ENCODE data around the gene USP15. TPM values are rescaled to one million over a fixed set of nuclear protein-coding genes. Genes with fewer than 3 reads are reported as not detected.

Gene USP15
- total RNA-seq, 1 experiment from 2014 or later = 42.9 TPM

DNA sequence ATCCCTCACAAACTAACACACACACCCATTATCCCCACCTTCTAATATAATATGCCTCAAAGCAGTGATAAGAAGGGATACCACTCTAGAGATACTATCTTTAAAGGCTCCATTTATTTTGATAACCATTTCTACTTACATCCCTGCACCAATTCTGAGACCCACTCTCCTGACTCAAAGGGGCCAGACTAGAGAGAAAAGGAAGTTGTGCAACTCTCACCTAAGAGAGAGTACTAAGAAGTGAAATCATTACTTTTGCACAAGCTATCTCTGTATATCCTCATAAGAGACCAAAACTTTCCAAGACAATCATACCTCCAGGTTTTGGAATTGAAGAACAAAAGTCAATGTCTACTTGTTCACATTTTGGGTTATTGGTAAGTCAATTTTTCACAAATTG is 45.4 kb upstream of the USP15 start:
- POLR2A ChIA-PET = no interaction called here
- H3K36me3 Mint-ChIP-seq (ENCODE audit: insufficient read depth, unreplicated experiment) = peaks cover 5% of the 10 kb centered on the region
- no peaks in the 10 kb centered on the region; the same call in 1 of the 2 replicates for H3K4me1 ChIP-seq
- no peaks in the 10 kb centered on the region for H3K4me1 Mint-ChIP-seq (ENCODE audit: low read depth, unreplicated experiment)
- TF ChIP-seq CTCF (IDR thresholded peaks at IDR 0.05; ENCODE audit: insufficient read depth in 1 of 2, low read depth in 1 of 2, low read length in 1 of 2, severe bottlenecking in 1 of 2, unreplicated experiment in 1 of 2) = no peak
- H3K36me3 ChIP-seq (ENCODE audit: control insufficient read depth, insufficient read depth, low read length) = no peaks in the 10 kb centered on the region
- peaks cover 10% of the 10 kb centered on the region for H3K27me3 Mint-ChIP-seq (ENCODE audit: insufficient read depth, unreplicated experiment)
- no peak overlapping the region for H3K4me3 Mint-ChIP-seq (ENCODE audit: unreplicated experiment)
- no peak overlapping the region for H3K4me3 ChIP-seq (ENCODE audit: low read depth, low read length)
- BruUV-seq (replicated peaks) = no TSS peak
- H3K9me3 Mint-ChIP-seq (ENCODE audit: unreplicated experiment) = no peaks in the 10 kb centered on the region
- no peaks in the 10 kb centered on the region for H3K27me3 ChIP-seq (replicated peaks; ENCODE audit: control insufficient read depth, insufficient read depth, low read length)
- CTCF ChIA-PET = no interaction called here
- no peaks in the 10 kb centered on the region for H3K9me3 ChIP-seq
- intact Hi-C loops (cut with micrococcal nuclease; ENCODE audit: unreplicated experiment) = no loop called here
- DNase-seq = no peak
- no peak overlapping the region for H3K27ac Mint-ChIP-seq (ENCODE audit: unreplicated experiment)

GRCh38 chr12:62215506-62215905 is 44.7 kb upstream of the USP15 start:
- no peaks in the 10 kb centered on the region for H3K36me3 ChIP-seq (ENCODE audit: control insufficient read depth, insufficient read depth, low read length)
- peaks cover 11% of the 10 kb centered on the region for H3K27me3 Mint-ChIP-seq (ENCODE audit: insufficient read depth, unreplicated experiment)
- intact Hi-C loops (cut with micrococcal nuclease; ENCODE audit: unreplicated experiment) = no loop called here
- no TSS peak for BruUV-seq (replicated peaks)
- H3K36me3 Mint-ChIP-seq (ENCODE audit: insufficient read depth, unreplicated experiment) = peaks cover 5% of the 10 kb centered on the region
- no peaks in the 10 kb centered on the region for H3K9me3 ChIP-seq
- no peak for DNase-seq
- TF ChIP-seq CTCF (IDR thresholded peaks at IDR 0.05; ENCODE audit: insufficient read depth in 1 of 2, low read depth in 1 of 2, low read length in 1 of 2, severe bottlenecking in 1 of 2, unreplicated experiment in 1 of 2) = no peak
- H3K4me1 Mint-ChIP-seq (ENCODE audit: low read depth, unreplicated experiment) = no peaks in the 10 kb centered on the region
- H3K4me1 ChIP-seq = no peaks in the 10 kb centered on the region; the same call in 1 of the 2 replicates
- no peak overlapping the region for H3K4me3 ChIP-seq (ENCODE audit: low read depth, low read length)
- H3K4me3 Mint-ChIP-seq (ENCODE audit: unreplicated experiment) = no peak overlapping the region
- POLR2A ChIA-PET = no interaction called here
- H3K27ac Mint-ChIP-seq (ENCODE audit: unreplicated experiment) = no peak overlapping the region
- CTCF ChIA-PET = interaction anchor here (0.7 kb wide), 2 partner anchors 92 to 463 kb away, joined by 3 to 4 read pairs; no protein-coding TSS in a partner anchor
- no peaks in the 10 kb centered on the region for H3K27me3 ChIP-seq (replicated peaks; ENCODE audit: control insufficient read depth, insufficient read depth, low read length)
- H3K9me3 Mint-ChIP-seq (ENCODE audit: unreplicated experiment) = no peaks in the 10 kb centered on the region

GRCh38 chr12:62217466-62218194 is 42.6 kb upstream of the USP15 start:
- H3K9me3 ChIP-seq = no peaks in the 10 kb centered on the region
- Mint-ChIP-seq H3K4me3 (ENCODE audit: unreplicated experiment) (no peak overlapping the region), H3K27me3 (ENCODE audit: insufficient read depth, unreplicated experiment) (peaks cover 17% of the 10 kb centered on the region), H3K36me3 (ENCODE audit: insufficient read depth, unreplicated experiment) (peaks cover 5% of the 10 kb centered on the region), H3K27ac (ENCODE audit: unreplicated experiment) (no peak overlapping the region), H3K4me1 (ENCODE audit: low read depth, unreplicated experiment) (no peaks in the 10 kb centered on the region), H3K9me3 (ENCODE audit: unreplicated experiment) (no peaks in the 10 kb centered on the region)
- H3K27me3 ChIP-seq (replicated peaks; ENCODE audit: control insufficient read depth, insufficient read depth, low read length) = no peaks in the 10 kb centered on the region
- no peak overlapping the region for H3K4me3 ChIP-seq (ENCODE audit: low read depth, low read length)
- H3K36me3 ChIP-seq (ENCODE audit: control insufficient read depth, insufficient read depth, low read length) = no peaks in the 10 kb centered on the region
- no TSS peak for BruUV-seq (replicated peaks)
- TF ChIP-seq CTCF (IDR thresholded peaks at IDR 0.05; ENCODE audit: insufficient read depth in 1 of 2, low read depth in 1 of 2, low read length in 1 of 2, severe bottlenecking in 1 of 2, unreplicated experiment in 1 of 2) = no peak
- no peak for DNase-seq
- no peaks in the 10 kb centered on the region for H3K4me1 ChIP-seq
- intact Hi-C loops (cut with micrococcal nuclease; ENCODE audit: unreplicated experiment) = no loop called here
- ChIA-PET CTCF (no interaction called here), POLR2A (no interaction called here)

Data from Caco-2 (cell line).